Stimulated activated CD8-positive, alpha-beta memory T cell treated with anti-CD3 and anti-CD28 coated beads, Interleukin-12 subunit alpha, Interleukin-12 subunit beta, amount 100 ng/mL, for 24 hours (primary cell): ENCODE data around the gene KRTAP4-6.
"Not testable (repeated sequence)": the region's sequence is repeated elsewhere in the genome, so short reads cannot be mapped to it uniquely, and the experiment has no call there.

Experiments
- DNase-seq: peaks from one replicate; pipeline ENCODE4 v3.0.0-alpha.2; 2020; ENCODE audit errors: extremely low read depth

The KRTAP4-6 gene

GRCh38 chr17:41140360-41141131, at the start of gene KRTAP4-6:
KRTAP4-6 (minus strand) TSS chr17:41140544; CDS start chr17:41140487, 57 bp downstream.
- DNase-seq = no peak

- DNase-seq = not testable (repeated sequence)
Measured at GRCh38 chr17:41189837-41190318, 49.5 kb upstream of the KRTAP4-6 start, which contains the start of gene KRTAP9-1. KRTAP9-1 (plus strand) TSS chr17:41189887; CDS start chr17:41189887, 0 bp downstream.

- no peak for DNase-seq
Measured at GRCh38 chr17:41186872-41187271, 46.5 kb upstream of the KRTAP4-6 start.

GRCh38 chr17:41185001-41185400, 44.7 kb upstream of the KRTAP4-6 start:
- no peak for DNase-seq

GRCh38 chr17:41184480-41184961, 44.2 kb upstream of the KRTAP4-6 start, which contains the start of gene KRTAP4-1:
KRTAP4-1 (minus strand) TSS chr17:41184911; CDS start chr17:41184854, 57 bp downstream.
- DNase-seq = no peak

- no peak for DNase-seq
Measured at GRCh38 chr17:41178843-41179616, 38.7 kb upstream of the KRTAP4-6 start.

GRCh38 chr17:41178341-41178740, 38.0 kb upstream of the KRTAP4-6 start:
- no peak for DNase-seq

- no peak for DNase-seq
Measured at GRCh38 chr17:41177727-41178271, 37.5 kb upstream of the KRTAP4-6 start, which contains the start of gene KRTAP4-2. KRTAP4-2 (minus strand) TSS chr17:41178221; CDS start chr17:41178164, 57 bp downstream.

GRCh38 chr17:41176744-41177387, 36.5 kb upstream of the KRTAP4-6 start:
- DNase-seq = no peak

- no peak for DNase-seq
Measured at GRCh38 chr17:41171886-41172285, 31.5 kb upstream of the KRTAP4-6 start.

- no peak for DNase-seq
Measured at GRCh38 chr17:41168121-41168520, 27.8 kb upstream of the KRTAP4-6 start, which contains the start of gene KRTAP4-3. KRTAP4-3 (minus strand) TSS chr17:41168221; CDS start chr17:41168172, 49 bp downstream.

GRCh38 chr17:41167561-41167960, 27.2 kb upstream of the KRTAP4-6 start:
- no peak for DNase-seq

GRCh38 chr17:41163828-41164227, 23.5 kb upstream of the KRTAP4-6 start:
- DNase-seq = no peak

- DNase-seq = no peak
Measured at GRCh38 chr17:41160648-41161047, 20.3 kb upstream of the KRTAP4-6 start, which contains the start of gene KRTAP4-4. KRTAP4-4 (minus strand) TSS chr17:41160748; CDS start chr17:41160691, 57 bp downstream.

- not testable (repeated sequence) for DNase-seq
Measured at GRCh38 chr17:41160190-41160589, 19.8 kb upstream of the KRTAP4-6 start.

- no peak for DNase-seq
Measured at GRCh38 chr17:41153856-41154255, 13.5 kb upstream of the KRTAP4-6 start.

- no peak for DNase-seq
Measured at GRCh38 chr17:41151525-41151924, 11.2 kb upstream of the KRTAP4-6 start.

GRCh38 chr17:41150026-41150425, 9.7 kb upstream of the KRTAP4-6 start:
- DNase-seq = no peak

- no peak for DNase-seq
Measured at GRCh38 chr17:41149652-41149985, 9.3 kb upstream of the KRTAP4-6 start, which contains the start of gene KRTAP4-5. KRTAP4-5 (minus strand) TSS chr17:41149825; CDS start chr17:41149767, 58 bp downstream.

GRCh38 chr17:41148971-41149651, 8.8 kb upstream of the KRTAP4-6 start:
- not testable (repeated sequence) for DNase-seq
